CD4-positive, CD25-positive, alpha-beta regulatory T cell (primary cell): ENCODE measurements around the gene ARMC12. TPM values are rescaled to one million over a fixed set of nuclear protein-coding genes. Genes with fewer than 3 reads are reported as not detected.
"Not testable (repeated sequence)": the region's sequence is repeated elsewhere in the genome, so short reads cannot be mapped to it uniquely, and the experiment has no call there.

ENCODE experiments used
- ATAC-seq, 2 donors: fragments of 150-1000 bp; cut with Tn5 transposase; one replicate each; pipeline ENCODE4 v1.10.0; 2021; ENCODE audit warnings: low read depth in 2 of 2, moderate number of reproducible peaks in 2 of 2, moderate library complexity in 1 of 2
- DNase-seq, 3 donors: peaks; one replicate each; pipeline versions ENCODE4 v3.0.0 to v3.0.0-alpha.2; 2012 to 2022; ENCODE audit warnings: mixed read lengths in 1 of 3
- H3K27ac ChIP-seq: one replicate; pipeline ENCODE4 v1.7.0; 2013; ENCODE audit warnings: mild to moderate bottlenecking, low read length; ENCODE audit not compliant: insufficient read depth, poor library complexity, severe bottlenecking
- H3K27me3 ChIP-seq: one replicate; pipeline ENCODE4 v1.7.0; 2013; ENCODE audit warnings: low read length; ENCODE audit not compliant: control insufficient read depth, insufficient read depth
- H3K36me3 ChIP-seq: one replicate; pipeline ENCODE4 v1.7.0; 2013; ENCODE audit warnings: mild to moderate bottlenecking, low read length, moderate library complexity; ENCODE audit not compliant: control insufficient read depth, insufficient read depth
- H3K4me1 ChIP-seq: 2 replicates; pipeline ENCODE4 v1.7.0; 2013; ENCODE audit warnings: mild to moderate bottlenecking, low read length; ENCODE audit not compliant: insufficient read depth, control insufficient read depth, poor library complexity, severe bottlenecking
- H3K4me3 ChIP-seq: one replicate; pipeline ENCODE4 v1.7.0; 2013; ENCODE audit warnings: low read depth, mild to moderate bottlenecking, low read length, moderate library complexity
- H3K9me3 ChIP-seq, 2 experiments: 1 replicate in 1 of 2; 2 replicates in 1 of 2; pipeline ENCODE4 v1.7.0; 2013; ENCODE audit warnings: low read length in 2 of 2, mild to moderate bottlenecking in 1 of 2, moderate library complexity in 1 of 2; ENCODE audit not compliant: control insufficient read depth in 2 of 2
- H3K27ac Mint-ChIP-seq, 3 donors: one replicate each; pipeline ENCODE4 v1.8.0; 2020 to 2022; ENCODE audit warnings: mild to moderate bottlenecking in 3 of 3, mixed read lengths in 3 of 3, moderate library complexity in 2 of 3
- H3K27me3 Mint-ChIP-seq: one replicate; pipeline ENCODE4 v1.8.0; 2022; ENCODE audit warnings: mild to moderate bottlenecking, mixed read lengths
- H3K36me3 Mint-ChIP-seq: one replicate; pipeline ENCODE4 v1.8.0; 2020; ENCODE audit warnings: mixed read lengths
- H3K4me1 Mint-ChIP-seq, 4 donors: one replicate each; pipeline ENCODE4 v1.8.0; 2020 to 2022; ENCODE audit warnings: mixed read lengths in 4 of 4, mild to moderate bottlenecking in 1 of 4
- H3K4me3 Mint-ChIP-seq, 4 donors: one replicate each; pipeline ENCODE4 v1.8.0; 2020 to 2022; ENCODE audit warnings: mild to moderate bottlenecking in 4 of 4, mixed read lengths in 4 of 4, moderate library complexity in 3 of 4
- H3K9me3 Mint-ChIP-seq, 7 donors: one replicate each; pipeline ENCODE4 v1.8.0; 2020 to 2022; ENCODE audit warnings: mixed read lengths in 7 of 7, mild to moderate bottlenecking in 3 of 7, moderate library complexity in 2 of 7
- polyA plus RNA-seq, 4 donors: library from polyadenylated mRNA; unstranded; fragments of 300-500 nt; fragmentation: Illumina TruSeq; gene quantifications; one replicate each; pipeline ENCODE4 v1.2.3, GENCODE V29; 2021
- total RNA-seq: library from RNA; stranded (reverse); gene quantifications from one replicate; pipeline ENCODE4 v1.2.3, GENCODE V29; 2022

ARMC12 gene, protein sequence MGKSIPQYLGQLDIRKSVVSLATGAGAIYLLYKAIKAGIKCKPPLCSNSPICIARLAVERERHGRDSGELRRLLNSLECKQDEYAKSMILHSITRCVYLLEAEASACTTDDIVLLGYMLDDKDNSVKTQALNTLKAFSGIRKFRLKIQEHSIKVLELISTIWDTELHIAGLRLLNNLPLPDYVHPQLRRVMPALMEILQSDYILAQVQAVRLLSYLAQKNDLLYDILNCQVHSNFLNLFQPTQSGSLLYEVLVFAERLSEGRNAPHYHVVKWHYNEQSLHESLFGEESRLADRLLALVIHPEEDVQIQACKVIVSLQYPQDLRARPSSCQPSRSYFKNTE
- total RNA-seq = 0.57 TPM
- polyA plus RNA-seq = not detected

DNA sequence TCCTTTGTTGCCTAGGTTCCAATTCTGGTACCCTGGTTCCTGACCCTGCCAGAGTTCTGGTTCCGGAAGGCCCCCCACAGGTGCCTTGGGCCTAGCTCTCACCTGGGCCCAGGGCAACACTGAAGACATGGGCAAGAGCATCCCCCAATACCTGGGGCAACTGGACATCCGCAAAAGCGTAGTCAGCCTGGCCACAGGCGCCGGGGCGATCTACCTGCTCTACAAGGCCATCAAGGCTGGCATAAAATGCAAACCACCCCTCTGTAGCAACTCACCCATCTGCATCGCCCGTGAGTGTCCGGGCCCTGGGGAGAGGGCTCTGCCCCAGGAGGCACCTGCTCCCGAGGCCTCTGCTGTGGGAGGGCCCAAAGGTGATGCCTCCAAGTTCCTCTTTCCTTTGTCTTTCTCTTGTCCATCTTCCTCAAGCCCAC lies at the start of gene ARMC12:
Gene ARMC12 (plus strand): TSS at position 51 of the 431 bp plus-strand sequence. CDS start 77 bp downstream, at position 128.
- Mint-ChIP-seq H3K27ac (peak within 1 kb of the TSS; percentile 74 to 86 (median 84)), H3K4me3 (peak within 1 kb of the TSS; percentile 47 to 86 (median 67)), H3K27me3 (peaks cover 5% of the 10 kb centered on the region), H3K4me1 (peaks cover 4 to 57% (median 29%) of the 10 kb centered on the region in 4 donors), H3K36me3 (no peaks in the 10 kb centered on the region), H3K9me3 (no peaks in the 10 kb centered on the region)
- ATAC-seq (no peak), DNase-seq (no peak)
- no peaks in the 10 kb centered on the region for H3K9me3 ChIP-seq
- no peak within 1 kb of the TSS for H3K27ac ChIP-seq
- H3K4me3 ChIP-seq = no peak within 1 kb of the TSS
- H3K36me3 ChIP-seq = no peaks in the 10 kb centered on the region
- no peaks in the 10 kb centered on the region for H3K27me3 ChIP-seq
- peaks cover 37% of the 10 kb centered on the region for H3K4me1 ChIP-seq

DNA sequence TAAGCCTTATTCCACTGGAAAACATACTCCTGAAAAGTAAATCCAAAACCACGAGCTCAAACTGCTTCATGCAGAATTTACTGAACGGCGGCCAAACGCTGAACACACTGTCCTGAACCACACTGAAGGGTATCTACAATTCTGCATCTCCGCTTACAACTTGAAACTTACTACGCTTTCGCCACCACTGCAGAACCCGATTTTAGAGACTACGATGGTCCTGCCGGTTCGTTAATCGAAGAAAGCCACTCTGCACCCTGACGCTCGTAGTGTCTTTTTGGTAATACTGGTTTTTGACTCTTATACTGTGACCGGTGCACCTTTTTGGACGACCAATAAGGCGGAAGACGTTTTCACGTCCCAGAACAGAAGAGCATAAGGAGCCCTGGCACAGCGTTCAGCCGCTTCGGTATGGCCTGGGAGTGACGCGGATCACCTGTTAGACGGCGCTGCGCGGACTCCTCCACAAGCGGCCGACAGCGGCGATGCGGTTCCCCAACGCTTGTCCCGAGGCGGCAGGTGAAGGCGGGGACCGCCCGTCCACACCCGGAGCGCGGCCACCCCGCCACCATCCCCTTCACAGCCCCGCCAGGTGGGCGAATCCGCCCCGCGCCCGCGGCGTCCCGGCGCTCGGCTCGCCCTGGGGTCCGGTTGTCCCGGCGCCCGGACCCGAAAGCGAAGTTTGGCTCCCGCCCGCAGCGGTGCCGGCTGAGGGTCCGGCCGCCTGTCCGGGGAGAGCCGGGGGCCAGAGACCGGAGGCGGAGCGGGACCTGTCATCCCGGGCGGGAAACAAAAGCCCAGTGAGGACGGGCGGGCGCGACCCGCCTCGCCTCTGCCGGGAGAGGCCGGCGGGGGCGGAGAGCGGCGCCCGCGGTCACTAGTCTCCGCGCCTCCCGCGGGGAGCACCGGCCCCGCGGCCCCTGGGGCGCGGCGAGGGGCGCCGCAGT lies 48.9 kb upstream of the ARMC12 start:
- peaks cover 5 to 22% (median 11%) of the 10 kb centered on the region in 4 donors for H3K4me1 Mint-ChIP-seq
- peak overlapping the region; percentile 93 to 100 (median 96) for H3K4me3 Mint-ChIP-seq
- no peaks in the 10 kb centered on the region for H3K9me3 ChIP-seq
- H3K27me3 ChIP-seq = no peaks in the 10 kb centered on the region
- peak overlapping the region; percentile 97 for H3K4me3 ChIP-seq
- H3K27me3 Mint-ChIP-seq = peaks cover 5% of the 10 kb centered on the region
- peak overlapping the region; percentile 74 for H3K27ac ChIP-seq
- peaks cover 19% of the 10 kb centered on the region for H3K4me1 ChIP-seq
- DNase-seq (peak; percentile 42 to 78 (median 49)), ATAC-seq (peak; percentile 47 to 50)
- H3K36me3 ChIP-seq = no peaks in the 10 kb centered on the region
- H3K36me3 Mint-ChIP-seq = no peaks in the 10 kb centered on the region
- H3K9me3 Mint-ChIP-seq = no peaks in the 10 kb centered on the region
- H3K27ac Mint-ChIP-seq = peak overlapping the region; percentile 79 to 91 (median 91)

DNA sequence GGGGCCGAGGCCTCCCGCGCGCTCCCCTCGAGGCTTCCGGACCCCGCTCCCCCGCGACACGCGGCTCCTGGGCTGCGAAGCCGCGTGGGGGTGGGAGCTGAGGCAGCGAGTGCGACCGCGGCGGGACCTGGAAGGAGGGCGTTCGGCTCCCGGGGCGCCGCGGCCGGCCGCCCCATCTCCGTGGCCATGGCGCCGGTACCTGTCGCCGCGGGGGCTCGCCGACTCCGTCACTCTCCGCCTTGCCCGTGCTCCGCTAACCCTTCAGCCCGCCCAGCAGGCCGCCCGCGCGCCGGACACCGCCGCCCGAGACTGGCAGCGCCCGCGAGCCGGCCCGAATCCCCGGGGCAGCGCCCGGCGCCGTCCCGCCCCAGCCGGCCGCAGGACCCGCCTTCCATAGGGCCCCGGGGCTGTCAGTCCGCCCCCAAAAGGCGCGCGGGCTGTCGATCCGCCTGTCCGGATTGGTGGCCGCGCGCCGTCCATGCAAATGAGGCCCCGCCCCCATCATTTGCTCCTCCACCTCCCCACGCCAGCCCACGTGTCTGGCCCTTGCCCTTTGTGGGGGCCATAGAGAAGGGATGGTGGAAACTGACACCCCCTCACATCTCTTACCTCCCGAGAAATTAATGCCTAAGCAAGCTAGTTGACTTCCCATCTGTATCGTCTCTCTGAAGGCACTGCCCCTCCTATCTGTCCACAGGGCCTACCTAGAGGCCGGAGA lies 48.1 kb upstream of the ARMC12 start, which contains the start of gene FKBP5:
Gene FKBP5 (minus strand): TSS at position 311 of the 718 bp plus-strand sequence. CDS start 46,091 bp downstream, outside the sequence.
- H3K27ac Mint-ChIP-seq = peak within 1 kb of the TSS; percentile 79 to 94 (median 91)
- ATAC-seq = peak; percentile 87 to 92

DNA sequence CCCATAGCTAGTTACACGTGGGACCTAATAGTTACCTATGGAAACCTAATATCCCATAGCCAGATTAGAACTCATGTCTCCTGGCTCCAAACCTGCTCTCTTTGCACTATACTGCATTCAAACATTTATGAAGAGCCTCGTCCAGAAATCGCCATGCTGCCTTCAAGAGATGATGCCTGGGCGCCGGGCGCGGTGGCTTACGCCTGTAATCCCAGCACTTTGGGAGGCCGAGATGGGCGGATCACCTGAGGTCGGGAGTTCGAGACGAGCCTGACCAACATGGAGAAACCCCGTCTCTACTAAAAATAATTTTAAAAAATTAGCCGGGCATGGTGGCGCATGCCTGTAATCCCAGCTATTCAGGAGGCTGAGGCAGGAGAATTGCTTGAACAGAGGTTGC lies 46.8 kb upstream of the ARMC12 start:
- ATAC-seq, H3K27me3 Mint-ChIP-seq, DNase-seq, H3K27ac Mint-ChIP-seq, H3K4me3 ChIP-seq, H3K27ac ChIP-seq, H3K36me3 Mint-ChIP-seq, H3K9me3 ChIP-seq, H3K27me3 ChIP-seq, H3K9me3 Mint-ChIP-seq, H3K36me3 ChIP-seq: not testable (repeated sequence)
- Mint-ChIP-seq H3K4me1 (peaks cover 5 to 16% (median 11%) of the 10 kb centered on the region in 4 donors), H3K4me3 (peak overlapping the region; percentile 69 to 93 (median 88))
- H3K4me1 ChIP-seq = peaks cover 19% of the 10 kb centered on the region

More for the DNA sequence above, 48.1 kb upstream of the ARMC12 start, which contains the start of gene FKBP5:
- peaks cover 5 to 20% (median 11%) of the 10 kb centered on the region in 4 donors for H3K4me1 Mint-ChIP-seq
- Histone ChIP-seq H3K4me3 (peak within 1 kb of the TSS; percentile 97), H3K36me3 (no peaks in the 10 kb centered on the region), H3K4me1 (peaks cover 19% of the 10 kb centered on the region), H3K27ac (peak within 1 kb of the TSS; percentile 74), H3K27me3 (no peaks in the 10 kb centered on the region), H3K9me3 (no peaks in the 10 kb centered on the region)
- H3K9me3 Mint-ChIP-seq = no peaks in the 10 kb centered on the region
- peak; percentile 80 to 92 (median 81) for DNase-seq
- H3K36me3 Mint-ChIP-seq = no peaks in the 10 kb centered on the region
- peaks cover 5% of the 10 kb centered on the region for H3K27me3 Mint-ChIP-seq
- peak within 1 kb of the TSS; percentile 93 to 100 (median 96) for H3K4me3 Mint-ChIP-seq

DNA sequence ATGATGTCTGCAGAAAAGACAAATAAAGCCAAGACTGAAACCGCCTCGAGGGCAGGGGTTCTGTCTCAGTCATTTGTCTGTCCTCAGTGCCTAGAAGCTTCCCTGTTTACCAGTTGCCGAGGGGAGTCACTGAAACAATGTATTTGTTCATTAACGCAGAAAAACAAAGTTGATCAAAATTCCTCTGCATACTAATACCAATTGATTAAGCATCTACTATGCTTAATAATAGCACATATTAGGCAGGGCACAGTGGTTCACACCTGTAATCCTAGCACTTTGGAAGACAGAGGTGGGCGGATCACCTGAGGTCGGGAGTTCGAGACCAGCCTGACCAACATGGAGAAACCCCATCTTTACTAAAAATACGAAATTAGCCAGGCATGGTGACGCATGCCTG lies 46.3 kb upstream of the ARMC12 start:
- H3K27me3 ChIP-seq = no peaks in the 10 kb centered on the region
- DNase-seq (no peak), ATAC-seq (no peak)
- no peak overlapping the region for H3K27ac ChIP-seq
- no peak overlapping the region for H3K4me3 ChIP-seq
- peaks cover 19% of the 10 kb centered on the region for H3K4me1 ChIP-seq
- Mint-ChIP-seq H3K27ac (no peak overlapping the region), H3K27me3 (peaks cover 5% of the 10 kb centered on the region), H3K4me1 (peaks cover 5 to 16% (median 11%) of the 10 kb centered on the region in 4 donors), H3K36me3 (no peaks in the 10 kb centered on the region), H3K9me3 (no peaks in the 10 kb centered on the region), H3K4me3 (peak overlapping the region in 1 of 4 donors; percentile 93)
- no peaks in the 10 kb centered on the region for H3K9me3 ChIP-seq
- no peaks in the 10 kb centered on the region for H3K36me3 ChIP-seq

DNA sequence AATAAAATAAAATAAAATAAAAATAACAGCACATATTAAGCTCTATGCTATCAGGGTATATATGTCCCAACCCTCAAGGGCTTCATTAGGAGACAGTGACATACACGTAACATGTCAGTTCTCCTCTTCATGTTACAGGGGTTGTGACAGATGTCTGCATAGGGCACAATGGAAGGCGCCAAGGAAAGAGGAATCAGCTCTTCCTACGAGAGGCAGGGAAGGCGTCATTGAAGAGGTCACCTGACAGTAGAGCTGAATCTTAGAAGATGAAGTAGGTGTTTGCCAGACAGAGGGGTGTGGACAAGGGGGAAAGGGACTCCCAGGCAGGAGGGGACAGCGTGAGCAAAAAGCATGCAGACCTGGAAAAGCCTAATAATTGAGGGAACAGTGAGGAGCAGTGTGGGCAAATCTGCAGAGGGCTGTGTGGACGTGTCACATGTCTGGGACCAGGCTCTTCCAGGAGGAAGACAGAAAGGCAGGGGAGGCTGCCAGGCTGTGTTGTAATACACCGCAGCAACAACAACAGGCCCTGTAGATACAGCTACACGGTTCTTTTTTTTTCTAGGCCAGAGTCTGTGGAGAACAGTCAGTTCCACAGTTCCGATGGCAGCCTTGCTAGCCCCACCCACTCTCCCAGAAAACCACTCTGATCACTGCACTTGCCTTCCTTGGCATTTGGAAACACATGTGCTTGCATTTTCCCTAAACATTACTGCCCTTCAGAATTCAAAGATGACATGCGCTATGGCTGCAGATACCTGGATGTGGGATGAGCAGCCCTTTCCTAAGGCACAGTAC lies 45.6 kb upstream of the ARMC12 start:
- Histone ChIP-seq H3K27ac (no peak overlapping the region), H3K4me1 (peaks cover 19% of the 10 kb centered on the region), H3K9me3 (no peaks in the 10 kb centered on the region), H3K4me3 (no peak overlapping the region), H3K36me3 (no peaks in the 10 kb centered on the region), H3K27me3 (no peaks in the 10 kb centered on the region)
- Mint-ChIP-seq H3K27ac (peak overlapping the region in 1 of 3 donors; percentile 62), H3K36me3 (no peaks in the 10 kb centered on the region), H3K27me3 (peaks cover 5% of the 10 kb centered on the region), H3K4me3 (no peak overlapping the region), H3K9me3 (no peaks in the 10 kb centered on the region), H3K4me1 (peaks cover 5 to 16% (median 9%) of the 10 kb centered on the region in 4 donors)
- ATAC-seq (no peak), DNase-seq (no peak)
